Measurements from ENCODE around the gene TRMT10C.

TRMT10C gene

DNA sequence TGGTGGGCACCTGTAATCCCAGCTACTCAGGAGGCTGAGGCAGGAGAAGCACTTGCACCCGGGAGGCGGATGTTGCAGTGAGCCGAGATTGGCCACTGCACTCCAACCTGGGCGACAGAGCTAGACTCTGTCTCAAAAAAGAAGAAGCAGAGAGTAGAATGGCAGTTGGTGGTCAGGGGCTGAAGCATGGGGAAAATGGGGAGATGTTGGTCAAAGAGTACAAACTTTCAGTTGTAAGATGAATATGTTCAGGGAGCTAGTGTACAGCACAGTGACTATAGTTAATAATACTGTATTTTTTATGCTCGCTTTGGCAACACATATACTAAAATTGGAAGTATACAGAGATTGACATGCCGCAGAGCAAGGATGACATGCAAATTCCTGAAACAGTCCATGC is 53.9 kb downstream of the TRMT10C start:
- H3K27ac ChIP-seq (ENCODE audit: insufficient read depth, low read length, poor library complexity, severe bottlenecking): no peak overlapping the region
- no peaks in the 10 kb centered on the region for H3K36me3 ChIP-seq (ENCODE audit: control insufficient read depth, insufficient read depth, low read length)
- H3K9me3 ChIP-seq (ENCODE audit: control insufficient read depth, low read length): no peaks in the 10 kb centered on the region
- no peaks in the 10 kb centered on the region for H3K4me1 ChIP-seq (ENCODE audit: control insufficient read depth, insufficient read depth, low read length, poor library complexity, severe bottlenecking)
- no peaks in the 10 kb centered on the region for H3K27me3 ChIP-seq (replicated peaks; ENCODE audit: control insufficient read depth, insufficient read depth, low read length, poor library complexity, severe bottlenecking)
- DNase-seq: no peak
- no peak overlapping the region for H3K4me3 ChIP-seq (ENCODE audit: insufficient read depth, low read depth, low read length, poor library complexity, severe bottlenecking)

Data from effector memory CD4-positive, alpha-beta T cell (primary cell).